ENCODE measurements around the gene SLC16A13.
"Not testable (repeated sequence)": the region's sequence is repeated elsewhere in the genome, so short reads cannot be mapped to it uniquely, and the experiment has no call there.

Gene SLC16A13

DNA sequence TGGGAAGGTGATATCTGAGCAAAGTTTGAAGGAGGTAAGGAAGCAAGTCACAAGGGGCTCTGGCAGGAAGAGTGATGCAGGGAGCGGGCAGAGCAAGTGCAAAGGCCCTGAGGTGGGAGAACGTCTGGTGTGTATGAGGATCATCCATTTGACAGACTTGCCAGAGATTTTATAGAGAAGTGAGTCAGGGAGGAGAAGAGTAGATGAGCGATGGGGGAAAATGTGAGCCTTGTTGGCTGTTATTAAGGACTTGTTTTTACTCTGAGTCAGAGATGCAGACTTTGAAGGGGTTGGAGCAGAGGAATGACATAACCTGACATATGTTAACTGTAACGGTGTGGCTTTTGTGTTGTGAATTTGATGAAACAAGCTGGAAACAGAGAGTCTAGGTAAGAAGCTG, 47.8 kb downstream of the SLC16A13 start:
- no peak overlapping the region for H3K4me3 ChIP-seq (ENCODE audit: low read depth, low read length)
- no peak for TF ChIP-seq CTCF (IDR thresholded peaks at IDR 0.05; ENCODE audit: borderline replicate concordance, insufficient read depth, low read depth, low read length)

DNA sequence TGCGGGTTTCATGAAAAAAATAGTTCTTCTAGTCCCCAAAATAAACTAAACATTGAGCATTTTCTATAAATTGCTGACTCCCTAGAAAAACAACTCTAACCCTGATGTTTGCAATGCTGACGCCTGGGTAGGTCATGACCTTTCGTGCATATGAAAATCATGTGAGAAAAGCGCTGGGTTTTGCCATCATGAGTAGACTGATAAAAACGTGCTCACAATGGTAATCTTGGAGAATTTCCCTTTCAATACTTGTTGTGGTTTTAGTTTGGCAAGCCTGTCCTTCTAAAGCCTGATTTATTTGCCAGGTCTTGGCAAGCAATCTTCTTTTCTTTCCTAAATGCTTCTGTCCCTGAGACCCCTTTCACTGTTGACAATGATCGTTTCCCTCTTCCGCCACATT, 48.3 kb downstream of the SLC16A13 start:
- no peak overlapping the region for H3K4me3 ChIP-seq (ENCODE audit: low read depth, low read length)
- TF ChIP-seq CTCF (IDR thresholded peaks at IDR 0.05; ENCODE audit: borderline replicate concordance, insufficient read depth, low read depth, low read length): no peak

DNA sequence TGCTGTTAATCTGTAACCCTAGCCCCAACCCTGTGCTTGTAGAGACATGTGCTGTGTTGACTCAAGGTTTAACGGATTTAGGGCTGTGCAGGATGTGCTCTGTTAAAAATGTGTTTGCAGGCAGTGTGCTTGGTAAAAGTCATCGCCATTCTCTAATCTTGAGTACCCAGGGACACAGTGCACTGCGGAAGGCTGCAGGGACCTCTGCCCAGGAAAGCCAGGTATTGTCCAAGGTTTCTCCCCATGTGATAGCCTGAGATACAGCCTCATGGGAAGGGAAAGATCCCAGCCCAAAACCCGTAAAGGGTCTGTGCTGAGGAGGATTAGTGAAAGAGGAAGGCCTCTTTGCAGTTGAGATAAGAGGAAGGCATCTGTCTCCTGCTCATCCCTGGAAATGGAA, 52.6 kb downstream of the SLC16A13 start:
- not testable (repeated sequence) for H3K4me3 ChIP-seq (ENCODE audit: low read depth, low read length)

- not testable (repeated sequence) for H3K4me3 ChIP-seq (ENCODE audit: low read depth, low read length)
Observed at GRCh38 chr17:7089570-7089969, 53.8 kb downstream of the SLC16A13 start.
